22Rv1 (cell line): ENCODE measurements around the gene MICU1.
"Not testable (repeated sequence)": the region's sequence is repeated elsewhere in the genome, so short reads cannot be mapped to it uniquely, and the experiment has no call there.

Source experiments
- H3K27ac ChIP-seq: fragments of 450-650 bp; 2 replicates; pipeline ENCODE4 v1.5.1; 2017
- CTCF ChIP-seq: fragments of 450-650 bp; IDR thresholded peaks from 2 replicates; pipeline ENCODE4 v1.5.1; 2017; ENCODE audit warnings: mild to moderate bottlenecking
- ZFX ChIP-seq: fragments of 450-650 bp; IDR thresholded peaks from 2 replicates; pipeline ENCODE4 v1.6.1; 2017; ENCODE audit warnings: antibody characterized with exemption, borderline replicate concordance

MICU1 gene, protein sequence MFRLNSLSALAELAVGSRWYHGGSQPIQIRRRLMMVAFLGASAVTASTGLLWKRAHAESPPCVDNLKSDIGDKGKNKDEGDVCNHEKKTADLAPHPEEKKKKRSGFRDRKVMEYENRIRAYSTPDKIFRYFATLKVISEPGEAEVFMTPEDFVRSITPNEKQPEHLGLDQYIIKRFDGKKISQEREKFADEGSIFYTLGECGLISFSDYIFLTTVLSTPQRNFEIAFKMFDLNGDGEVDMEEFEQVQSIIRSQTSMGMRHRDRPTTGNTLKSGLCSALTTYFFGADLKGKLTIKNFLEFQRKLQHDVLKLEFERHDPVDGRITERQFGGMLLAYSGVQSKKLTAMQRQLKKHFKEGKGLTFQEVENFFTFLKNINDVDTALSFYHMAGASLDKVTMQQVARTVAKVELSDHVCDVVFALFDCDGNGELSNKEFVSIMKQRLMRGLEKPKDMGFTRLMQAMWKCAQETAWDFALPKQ

DNA sequence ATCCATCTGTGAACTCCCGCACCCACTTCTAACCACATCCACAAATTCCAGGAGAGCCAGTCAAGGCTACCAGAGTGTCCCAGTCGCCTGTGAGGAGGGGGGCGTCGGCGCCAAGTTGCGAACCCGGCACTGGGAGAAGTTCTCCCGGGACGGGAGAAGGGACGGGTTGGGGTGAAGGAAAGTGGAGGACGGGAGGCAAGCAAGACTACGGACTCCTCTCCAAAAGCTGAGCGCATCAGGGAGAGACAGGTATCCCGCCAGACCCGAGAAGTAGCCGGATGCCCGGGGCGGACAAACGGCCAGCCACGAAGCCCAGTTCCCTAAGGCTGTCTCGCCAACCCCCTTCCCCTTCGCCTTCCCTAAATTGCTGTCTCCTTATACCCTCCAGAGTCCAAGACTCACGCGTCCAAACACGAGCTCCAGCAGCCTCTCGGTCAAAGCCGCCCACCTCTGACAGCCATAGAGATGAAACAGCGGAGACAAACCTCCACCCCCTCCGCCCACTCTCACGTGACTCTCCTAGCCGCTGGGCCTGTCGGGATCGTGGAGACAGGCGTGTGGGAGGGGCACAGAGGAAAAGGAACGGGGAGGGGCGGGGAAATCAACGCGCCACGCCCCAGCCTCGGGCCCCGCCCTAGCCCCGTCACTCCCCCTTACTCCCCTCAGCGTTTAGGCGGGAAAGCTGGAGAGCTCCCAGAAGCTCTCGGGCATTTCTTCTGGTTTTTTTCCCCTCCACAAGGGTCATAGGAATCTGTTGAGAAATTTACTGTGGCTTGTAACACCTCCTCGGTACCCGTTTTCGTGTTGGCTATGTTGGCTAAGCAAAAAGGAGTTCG, at the start of gene MICU1:
TSS of gene MICU1 (minus strand) at position 472 of the 836 bp plus-strand sequence. CDS start 59,286 bp downstream, outside the sequence.
- peak within 1 kb of the TSS; percentile 77 for H3K27ac ChIP-seq
- TF ChIP-seq ZFX (no peak), CTCF (no peak)

DNA sequence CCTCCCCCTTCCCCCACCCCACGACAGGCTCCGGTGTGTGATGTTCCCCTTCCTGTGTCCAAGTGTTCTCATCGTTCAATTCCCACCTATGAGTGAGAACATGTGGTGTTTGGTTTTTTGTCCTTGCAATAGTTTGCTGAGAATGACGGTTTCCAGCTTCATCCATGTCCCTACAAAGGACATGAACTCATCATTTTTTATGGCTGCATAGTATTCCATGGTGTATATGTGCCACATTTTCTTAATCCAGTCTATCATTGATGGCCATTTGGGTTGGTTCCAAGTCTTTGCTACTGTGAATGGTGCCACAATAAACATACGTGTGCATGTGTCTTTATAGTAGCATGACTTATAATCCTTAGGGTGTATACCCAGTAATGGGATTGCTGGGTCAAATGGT, 48.3 kb upstream of the MICU1 start:
- not testable (repeated sequence) for H3K27ac ChIP-seq

DNA sequence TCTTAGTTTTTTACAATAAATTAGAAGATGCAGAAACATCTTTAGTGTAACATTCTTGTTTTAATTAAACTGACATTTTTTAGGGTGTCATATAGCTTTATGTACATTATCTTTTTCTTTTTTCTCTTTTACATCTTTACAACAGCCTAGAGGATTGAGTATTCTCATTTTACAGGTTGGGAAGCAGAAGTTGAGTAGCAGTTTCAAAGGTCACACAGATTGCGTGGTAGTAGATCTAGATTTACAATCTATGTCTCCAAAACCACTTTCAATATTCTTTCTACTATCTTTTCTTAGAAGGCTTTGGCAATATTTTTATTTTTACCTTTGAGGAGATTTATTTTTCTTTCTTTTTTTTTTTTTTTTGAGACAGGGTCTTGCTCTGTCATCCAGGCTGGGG, 47.4 kb upstream of the MICU1 start:
- TF ChIP-seq ZFX (no peak), CTCF (no peak)
- no peak overlapping the region for H3K27ac ChIP-seq

DNA sequence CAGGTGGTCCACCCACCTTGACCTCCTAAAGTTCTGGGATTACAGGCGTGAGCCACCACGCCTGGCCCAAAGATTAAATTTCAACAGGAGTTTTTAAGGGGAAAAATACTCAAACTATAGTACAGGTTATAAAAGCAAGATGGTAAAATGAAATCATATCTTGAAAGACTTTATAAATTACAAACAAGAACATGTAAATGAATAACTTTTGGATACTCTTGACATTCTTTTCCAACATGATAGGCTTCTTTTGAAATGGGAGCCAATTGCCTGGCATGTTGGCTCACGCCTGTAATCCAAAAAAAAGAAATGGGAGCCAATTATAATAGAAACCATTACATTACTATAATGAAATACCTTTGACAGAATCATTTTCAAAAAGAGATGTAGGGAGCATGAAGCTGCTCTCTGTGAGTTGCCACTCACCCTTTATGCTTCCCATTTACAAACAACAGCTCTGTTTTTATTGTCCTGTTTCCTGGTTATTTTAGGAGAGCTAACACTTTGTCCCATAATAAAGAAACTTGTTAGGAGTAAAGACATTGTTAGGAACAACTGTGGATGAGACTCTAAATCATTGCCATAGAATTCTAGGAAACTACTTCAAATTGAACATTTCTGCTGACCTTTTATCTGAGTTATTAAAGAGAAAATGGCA, 41.5 kb upstream of the MICU1 start:
- no peak overlapping the region for H3K27ac ChIP-seq
- TF ChIP-seq ZFX (no peak), CTCF (no peak)

DNA sequence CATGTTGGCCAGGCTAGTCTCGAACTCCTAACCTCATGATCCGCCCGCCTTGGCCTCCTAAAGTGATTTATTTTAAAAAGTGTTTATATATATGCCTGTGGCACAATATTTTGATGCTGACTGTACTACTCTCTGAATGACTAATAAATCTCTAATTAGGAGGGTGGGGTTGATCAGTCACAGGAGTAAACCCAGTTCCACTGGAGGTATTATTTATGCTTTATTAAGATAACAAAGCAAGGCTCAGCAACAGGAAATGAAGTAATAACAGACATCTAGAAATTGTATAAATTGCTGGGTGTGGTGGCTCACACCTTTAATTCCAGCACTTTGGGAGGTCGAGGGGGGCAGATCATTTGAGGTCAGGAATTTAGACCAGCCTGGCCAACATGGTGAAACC, 40.0 kb upstream of the MICU1 start:
- no peak overlapping the region for H3K27ac ChIP-seq
- no peak for TF ChIP-seq ZFX
- TF ChIP-seq CTCF = no peak

GRCh38 chr10:72663971-72664370, 38.1 kb upstream of the MICU1 start:
- no peak overlapping the region for H3K27ac ChIP-seq
- no peak for TF ChIP-seq ZFX

GRCh38 chr10:72661431-72661830, 35.6 kb upstream of the MICU1 start:
- no peak overlapping the region for H3K27ac ChIP-seq
- no peak for TF ChIP-seq CTCF
- TF ChIP-seq ZFX = no peak

GRCh38 chr10:72660220-72660619, 34.3 kb upstream of the MICU1 start:
- no peak for TF ChIP-seq CTCF
- TF ChIP-seq ZFX = no peak
- H3K27ac ChIP-seq = no peak overlapping the region
